Karpas-422 (cell line): ENCODE results near the gene SCN1B. TPM values are rescaled to one million over a fixed set of nuclear protein-coding genes. Genes with fewer than 3 reads are reported as not detected.
"Not testable (repeated sequence)": the region's sequence is repeated elsewhere in the genome, so short reads cannot be mapped to it uniquely, and the experiment has no call there.

ENCODE experiments used
- DNase-seq: peaks from one replicate; pipeline ENCODE4 v3.0.0-alpha.2; 2015
- H2AFZ ChIP-seq: fragments of 200-600 bp; sonication (generic); 2 replicates; pipeline ENCODE4 v1.6.1; 2014; ENCODE audit warnings: antibody characterized with exemption, low read length, mixed read lengths
- H3K27ac ChIP-seq: fragments of 200-600 bp; sonication (generic); 2 replicates; pipeline ENCODE4 v1.5.1; 2014; ENCODE audit warnings: mild to moderate bottlenecking, low read length, moderate library complexity
- H3K27me3 ChIP-seq: fragments of 200-600 bp; sonication (generic); 2 replicates; pipeline ENCODE4 v1.6.1; 2014; ENCODE audit warnings: low read length, mixed read lengths
- H3K36me3 ChIP-seq: fragments of 200-600 bp; sonication (generic); 2 replicates; pipeline ENCODE4 v1.6.1; 2014; ENCODE audit warnings: low read length, mixed read lengths; ENCODE audit not compliant: insufficient read depth
- H3K4me1 ChIP-seq: fragments of 200-600 bp; sonication (generic); 2 replicates; pipeline ENCODE4 v1.6.1; 2014; ENCODE audit warnings: mild to moderate bottlenecking, low read length, mixed read lengths
- H3K4me2 ChIP-seq: fragments of 200-600 bp; sonication (generic); 2 replicates; pipeline ENCODE4 v1.6.1; 2014; ENCODE audit warnings: low read length, low read depth, mild to moderate bottlenecking; ENCODE audit not compliant: poor library complexity, severe bottlenecking
- H3K4me3 ChIP-seq: fragments of 200-600 bp; sonication (generic); 2 replicates; pipeline ENCODE4 v1.5.1; 2014; ENCODE audit warnings: mild to moderate bottlenecking, antibody characterized with exemption, low read length, mixed read lengths
- H3K79me2 ChIP-seq: fragments of 200-600 bp; sonication (generic); 2 replicates; pipeline ENCODE4 v1.6.1; 2014; ENCODE audit warnings: mild to moderate bottlenecking, low read length, mixed read lengths
- H3K9ac ChIP-seq: fragments of 200-600 bp; sonication (generic); 2 replicates; pipeline ENCODE4 v1.6.0; 2014; ENCODE audit warnings: low read length
- H3K9me2 ChIP-seq: fragments of 200-600 bp; sonication (generic), shearing (Covaris generic); replicated peaks from 2 replicates; pipeline ENCODE4 v1.6.0; 2014; ENCODE audit warnings: mild to moderate bottlenecking, low read length, moderate library complexity; ENCODE audit not compliant: insufficient read depth
- H3K9me3 ChIP-seq: fragments of 300-700, 200-600 bp; sonication (generic); 2 replicates; pipeline ENCODE4 v1.6.1; 2014; ENCODE audit warnings: low read length, mixed read lengths
- H4K20me1 ChIP-seq: fragments of 200-600 bp; sonication (generic); 2 replicates; pipeline ENCODE4 v1.6.1; 2014; ENCODE audit warnings: mild to moderate bottlenecking, antibody characterized with exemption, low read length, low read depth; ENCODE audit not compliant: insufficient read depth
- total RNA-seq: library from RNA; depleted of rRNA; stranded (reverse); fragments of >200 nt; shearing (Covaris generic); gene quantifications from 2 replicates; pipeline ENCODE4 v1.2.3, GENCODE V29; 2014; ENCODE audit warnings: low replicate concordance

SCN1B gene
- total RNA-seq, 1 experiment from 2014 or later: 0.52 TPM

DNA sequence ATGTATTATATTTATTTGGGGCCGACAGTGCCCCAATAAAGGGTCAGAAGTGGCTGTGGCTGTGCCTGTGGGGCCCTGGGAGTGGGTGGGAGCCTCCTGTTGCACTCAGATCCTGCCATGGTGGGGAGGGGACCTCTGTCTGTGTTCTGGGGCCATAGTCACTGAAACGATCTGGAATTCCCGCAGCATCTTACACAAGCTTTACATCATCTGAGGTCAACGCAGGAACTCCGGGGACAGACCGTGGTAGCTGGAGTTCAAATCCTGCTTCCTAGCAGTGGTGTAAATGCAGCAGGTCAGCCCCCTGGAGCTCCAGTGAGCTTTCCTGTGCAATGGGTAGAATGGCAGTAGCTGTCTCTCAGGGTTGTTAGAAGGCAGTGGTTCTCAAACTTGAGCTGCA lies 3.9 kb upstream of the SCN1B start:
- Histone ChIP-seq H3K9me3 (no peaks in the 10 kb centered on the region), H3K27ac (no peak overlapping the region), H3K4me2 (no peak overlapping the region), H3K79me2 (no peaks in the 10 kb centered on the region), H3K27me3 (no peaks in the 10 kb centered on the region), H3K9ac (no peak overlapping the region), H3K36me3 (peaks cover 7% of the 10 kb centered on the region; the same call in 1 of the 2 replicates), H3K4me1 (0 out of 2 replicates have a peak, but pooled peaks cover 4% of the 10 kb centered on the region), H4K20me1 (0 out of 2 replicates have a peak, but pooled peaks cover 4% of the 10 kb centered on the region), H3K4me3 (no peak overlapping the region), H2AFZ (no peak overlapping the region), H3K9me2 (no peaks in the 10 kb centered on the region)
- DNase-seq: no peak

DNA sequence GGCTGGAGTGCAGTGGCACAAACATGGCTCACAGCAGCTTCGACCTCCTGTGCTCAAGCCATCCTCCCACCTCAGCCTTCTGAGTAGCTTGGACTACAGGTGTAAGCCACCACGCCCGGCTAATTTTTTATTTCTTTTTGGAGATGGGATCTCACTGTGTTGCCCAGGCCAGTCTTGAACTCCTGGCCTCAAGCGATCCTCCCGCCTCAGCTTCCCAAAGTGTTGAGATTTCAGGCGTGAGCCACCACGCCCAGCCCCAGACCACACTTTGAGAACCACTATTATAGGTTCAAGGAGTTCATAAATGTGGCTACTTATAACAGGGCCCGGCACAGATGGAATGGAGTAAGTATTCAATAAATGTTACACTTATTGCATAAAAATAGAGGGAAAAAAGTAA lies 3.3 kb upstream of the SCN1B start:
- no peak overlapping the region for H3K9ac ChIP-seq
- H3K9me3 ChIP-seq: no peaks in the 10 kb centered on the region
- H3K27ac ChIP-seq: no peak overlapping the region
- no peak overlapping the region for H3K4me3 ChIP-seq
- H3K4me2 ChIP-seq: no peak overlapping the region
- H3K4me1 ChIP-seq: 0 out of 2 replicates have a peak, but pooled peaks cover 4% of the 10 kb centered on the region
- no peak for DNase-seq
- no peak overlapping the region for H2AFZ ChIP-seq
- H3K36me3 ChIP-seq: peaks cover 7% of the 10 kb centered on the region; the same call in 1 of the 2 replicates
- no peaks in the 10 kb centered on the region for H3K27me3 ChIP-seq
- 0 out of 2 replicates have a peak, but pooled peaks cover 4% of the 10 kb centered on the region for H4K20me1 ChIP-seq
- H3K9me2 ChIP-seq: no peaks in the 10 kb centered on the region
- H3K79me2 ChIP-seq: no peaks in the 10 kb centered on the region

DNA sequence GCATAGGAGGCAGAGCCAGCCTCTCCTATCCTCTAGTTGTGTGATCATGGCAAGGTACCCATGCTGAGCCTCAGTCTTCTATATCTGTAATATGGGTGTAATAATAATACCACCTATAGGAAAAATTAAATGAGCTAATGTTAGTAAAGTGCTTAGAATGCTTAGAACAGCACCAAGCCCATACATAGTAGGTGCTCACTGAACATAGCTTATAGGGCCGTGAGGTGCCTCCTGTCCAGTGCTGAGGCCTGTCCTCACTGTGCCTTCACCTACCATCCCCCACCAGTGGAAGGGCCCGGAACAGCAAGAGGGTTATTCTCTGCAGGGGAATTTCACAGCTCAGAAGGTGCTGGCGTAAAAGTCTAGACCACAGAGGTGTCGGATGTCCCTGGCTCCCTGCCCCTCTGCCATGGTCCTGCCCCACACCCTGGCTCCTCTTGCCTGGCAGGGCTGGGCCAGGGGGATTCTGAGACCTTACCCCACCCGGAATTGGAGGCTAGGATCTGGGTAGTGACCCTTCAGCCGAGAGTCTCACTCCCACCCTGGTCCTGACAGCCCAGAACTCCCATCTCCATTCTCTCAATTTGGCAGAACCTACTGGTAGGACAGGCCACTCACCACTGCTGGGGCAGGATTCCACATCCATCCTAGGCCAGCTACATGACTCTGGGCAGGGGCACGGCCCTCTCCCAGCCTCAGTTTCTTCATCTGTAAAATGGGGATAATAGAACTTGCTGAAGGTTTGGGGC lies 2.2 kb upstream of the SCN1B start:
- DNase-seq: no peak
- Histone ChIP-seq H3K79me2 (no peaks in the 10 kb centered on the region), H2AFZ (no peak overlapping the region), H3K36me3 (peaks cover 7% of the 10 kb centered on the region; the same call in 1 of the 2 replicates), H3K27me3 (no peaks in the 10 kb centered on the region), H3K27ac (no peak overlapping the region), H3K4me1 (0 out of 2 replicates have a peak, but pooled peaks cover 4% of the 10 kb centered on the region), H3K9me2 (no peaks in the 10 kb centered on the region), H3K4me2 (no peak overlapping the region), H4K20me1 (0 out of 2 replicates have a peak, but pooled peaks cover 4% of the 10 kb centered on the region), H3K9me3 (no peaks in the 10 kb centered on the region), H3K4me3 (no peak overlapping the region), H3K9ac (no peak overlapping the region)

DNA sequence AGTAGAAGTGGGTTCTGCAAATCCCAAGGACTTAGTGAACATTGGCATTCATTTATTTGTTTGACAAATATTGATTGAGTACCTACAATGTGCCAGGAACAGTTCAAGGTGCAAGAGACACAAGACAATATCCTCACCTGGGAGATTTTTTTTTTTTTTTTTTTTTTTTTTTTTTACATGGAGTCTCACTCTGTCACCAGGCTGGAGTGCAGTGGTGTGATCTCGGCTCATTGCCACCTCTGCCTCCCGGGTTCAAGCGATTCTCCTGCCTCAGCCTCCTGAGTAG lies 1.7 kb upstream of the SCN1B start:
- not testable (repeated sequence) for H3K4me2 ChIP-seq, H4K20me1 ChIP-seq, DNase-seq, H3K4me3 ChIP-seq, H3K9ac ChIP-seq, H3K4me1 ChIP-seq, H3K27ac ChIP-seq, H3K79me2 ChIP-seq, H2AFZ ChIP-seq, H3K9me2 ChIP-seq, H3K27me3 ChIP-seq, H3K36me3 ChIP-seq, H3K9me3 ChIP-seq

DNA sequence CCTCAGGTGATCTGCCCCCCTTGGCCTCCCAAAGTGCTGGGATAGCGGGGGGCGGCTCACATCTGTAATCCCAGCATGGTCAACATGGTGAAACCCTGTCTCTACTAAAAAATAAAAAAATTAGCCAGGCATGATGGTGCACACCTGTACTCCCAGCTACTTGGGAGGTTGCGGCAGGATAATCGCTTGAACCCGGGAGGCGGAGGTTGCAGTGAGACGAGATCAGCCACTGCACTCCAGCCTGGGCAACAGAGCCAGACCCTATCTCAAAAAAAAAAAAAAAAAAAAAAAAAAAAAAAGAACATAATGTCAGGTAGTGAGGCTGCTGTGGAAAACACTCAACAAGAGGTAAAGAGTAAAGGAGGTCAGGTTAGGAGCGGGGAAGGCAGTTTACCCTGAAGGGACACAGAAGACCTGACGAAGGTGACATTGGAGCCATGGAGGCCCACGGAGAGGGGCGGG lies 964 bp upstream of the SCN1B start:
- H3K4me3 ChIP-seq, H3K4me2 ChIP-seq: not testable (repeated sequence)

DNA sequence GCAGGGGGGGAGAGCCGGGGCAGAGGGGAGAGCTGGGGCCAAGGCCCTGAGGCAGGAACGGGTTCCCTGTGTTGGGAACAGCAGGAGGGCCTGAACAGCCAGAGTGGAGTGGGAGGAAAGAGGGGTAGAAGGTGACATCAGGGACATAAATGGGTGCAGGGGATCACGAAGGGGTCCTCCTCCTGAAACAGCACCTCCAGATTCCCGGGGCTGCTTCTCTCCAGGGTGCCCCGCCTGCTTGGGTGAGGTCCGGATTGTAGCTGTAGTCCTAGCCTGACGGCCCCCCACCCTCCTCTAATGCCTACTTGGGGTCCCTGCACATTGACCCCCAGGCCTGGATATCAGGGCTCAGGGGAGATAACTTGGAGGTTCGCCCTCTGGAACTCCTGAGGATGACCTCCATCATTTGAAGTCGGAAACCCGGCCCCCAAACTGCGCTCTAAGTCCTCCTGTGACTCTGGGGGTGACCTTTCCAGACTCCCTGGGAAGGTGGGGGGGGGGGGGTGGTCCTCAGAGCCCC lies 473 bp upstream of the SCN1B start:
- Histone ChIP-seq H2AFZ (no peak overlapping the region), H3K27me3 (no peaks in the 10 kb centered on the region), H3K4me2 (peak overlapping the region; percentile 40), H3K27ac (no peak overlapping the region), H3K36me3 (peaks cover 7% of the 10 kb centered on the region; the same call in 1 of the 2 replicates), H3K9me2 (no peaks in the 10 kb centered on the region), H4K20me1 (0 out of 2 replicates have a peak, but pooled peaks cover 4% of the 10 kb centered on the region), H3K4me3 (no peak overlapping the region), H3K9me3 (no peaks in the 10 kb centered on the region), H3K79me2 (no peaks in the 10 kb centered on the region), H3K4me1 (0 out of 2 replicates have a peak, but pooled peaks cover 4% of the 10 kb centered on the region), H3K9ac (no peak overlapping the region; the same call in 1 of the 2 replicates)
- DNase-seq: no peak

More for the DNA sequence above, 964 bp upstream of the SCN1B start:
- H3K9me3 ChIP-seq, H3K4me1 ChIP-seq, H4K20me1 ChIP-seq, H3K79me2 ChIP-seq, H2AFZ ChIP-seq, H3K9me2 ChIP-seq, H3K27ac ChIP-seq, H3K27me3 ChIP-seq, H3K9ac ChIP-seq, H3K36me3 ChIP-seq, DNase-seq: not testable (repeated sequence)

DNA sequence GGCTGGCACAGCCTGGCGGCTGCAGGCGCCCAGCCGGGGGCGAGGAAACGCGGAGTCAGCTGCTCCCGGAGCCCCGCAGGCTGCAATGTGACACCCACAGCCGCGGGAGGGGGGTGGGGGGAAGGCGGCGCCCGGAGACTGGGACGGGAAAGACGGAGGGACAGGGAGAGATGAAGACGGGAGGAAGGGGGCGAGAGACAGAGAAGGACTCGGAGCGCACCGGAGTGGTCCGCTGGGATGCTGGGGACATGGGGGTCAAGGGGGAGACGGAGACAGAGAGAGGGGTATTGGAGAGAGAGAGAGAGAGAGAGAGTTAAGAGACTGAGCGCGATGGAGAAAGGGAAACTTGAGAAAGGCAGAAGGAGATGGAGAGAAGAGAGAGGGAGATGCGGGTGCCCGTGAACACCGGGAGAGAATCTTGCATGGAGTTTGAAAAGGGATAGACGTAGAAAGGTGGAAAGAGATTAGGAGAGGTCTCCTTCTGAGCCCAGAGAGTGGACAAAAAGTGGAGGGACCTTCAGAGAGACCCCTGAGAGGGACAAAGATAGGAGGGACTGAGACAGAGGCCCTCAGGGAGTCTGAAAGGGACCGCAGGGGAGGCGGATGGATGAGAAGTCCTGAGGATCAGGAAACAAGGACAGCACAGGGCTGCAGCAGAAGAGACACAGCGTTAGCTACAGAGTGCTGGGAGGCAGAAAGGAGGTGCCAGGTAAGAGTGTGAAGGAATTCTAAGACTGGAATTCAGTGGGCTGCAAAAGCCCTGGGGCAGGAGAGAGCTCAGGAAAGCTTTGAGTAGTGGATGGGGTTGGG lies 1.0 kb downstream of the SCN1B start:
- Histone ChIP-seq H3K9ac (no peak overlapping the region), H3K27ac (no peak overlapping the region), H3K4me1 (0 out of 2 replicates have a peak, but pooled peaks cover 4% of the 10 kb centered on the region), H4K20me1 (0 out of 2 replicates have a peak, but pooled peaks cover 4% of the 10 kb centered on the region), H2AFZ (no peak overlapping the region), H3K36me3 (peaks cover 7% of the 10 kb centered on the region; the same call in 1 of the 2 replicates), H3K4me2 (no peak overlapping the region), H3K9me2 (no peaks in the 10 kb centered on the region), H3K27me3 (no peaks in the 10 kb centered on the region), H3K9me3 (no peaks in the 10 kb centered on the region), H3K4me3 (no peak overlapping the region), H3K79me2 (no peaks in the 10 kb centered on the region)
- no peak for DNase-seq

DNA sequence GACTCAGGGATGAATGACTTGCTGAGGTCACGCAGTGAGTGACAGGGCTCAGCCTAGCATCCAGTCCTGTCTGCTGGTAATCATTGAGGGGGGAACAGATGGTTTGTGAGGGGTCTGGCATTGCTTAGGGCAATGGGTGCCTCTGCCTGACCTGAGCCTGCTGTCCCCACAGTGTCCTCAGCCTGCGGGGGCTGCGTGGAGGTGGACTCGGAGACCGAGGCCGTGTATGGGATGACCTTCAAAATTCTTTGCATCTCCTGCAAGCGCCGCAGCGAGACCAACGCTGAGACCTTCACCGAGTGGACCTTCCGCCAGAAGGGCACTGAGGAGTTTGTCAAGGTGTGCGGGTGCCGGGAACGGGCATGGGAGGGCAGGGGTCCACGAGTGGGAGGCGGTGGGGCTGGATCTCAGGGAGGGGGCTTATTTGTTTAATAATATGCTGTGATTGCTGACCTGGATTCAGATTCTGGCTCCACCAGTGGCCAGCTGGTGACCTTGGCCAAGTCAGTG lies 2.1 kb downstream of the SCN1B start:
- Histone ChIP-seq H3K4me2 (no peak overlapping the region), H3K9ac (no peak overlapping the region), H3K27ac (no peak overlapping the region), H3K27me3 (no peaks in the 10 kb centered on the region), H3K4me3 (no peak overlapping the region), H4K20me1 (0 out of 2 replicates have a peak, but pooled peaks cover 4% of the 10 kb centered on the region), H3K4me1 (0 out of 2 replicates have a peak, but pooled peaks cover 4% of the 10 kb centered on the region), H2AFZ (no peak overlapping the region), H3K9me3 (no peaks in the 10 kb centered on the region), H3K79me2 (no peaks in the 10 kb centered on the region), H3K36me3 (peaks cover 4% of the 10 kb centered on the region; the same call in 1 of the 2 replicates), H3K9me2 (no peaks in the 10 kb centered on the region)
- DNase-seq: no peak
